MM.1S (cell line): Measurements from ENCODE around the gene UGT1A5.

ENCODE experiments used
- DNase-seq: peaks from one replicate; pipeline ENCODE4 v3.0.0-alpha.2; 2015
- H2AFZ ChIP-seq: fragments of 300-600 bp; sonication (generic); 2 replicates; pipeline ENCODE4 v1.6.0; 2016; ENCODE audit warnings: antibody characterized with exemption, low read length
- H3F3A ChIP-seq: fragments of 300-600 bp; sonication (generic); 2 replicates; pipeline ENCODE4 v1.6.1; 2016; ENCODE audit warnings: mild to moderate bottlenecking, antibody characterized with exemption, low read length, moderate library complexity, mixed read lengths; ENCODE audit not compliant: insufficient read depth
- H3K27ac ChIP-seq: fragments of 300-600 bp; sonication (generic); 2 replicates; pipeline ENCODE4 v1.5.1; 2016; ENCODE audit warnings: mild to moderate bottlenecking, low read length
- H3K27me3 ChIP-seq: fragments of 300-600 bp; sonication (generic); replicated peaks from 2 replicates; pipeline ENCODE4 v1.6.0; 2016; ENCODE audit warnings: low read length; ENCODE audit not compliant: insufficient read depth
- H3K36me3 ChIP-seq: fragments of 300-600 bp; sonication (generic); replicated peaks from 2 replicates; pipeline ENCODE4 v1.6.1; 2016; ENCODE audit warnings: mild to moderate bottlenecking, low read length, mixed read lengths; ENCODE audit not compliant: insufficient read depth
- H3K4me1 ChIP-seq: fragments of 300-600 bp; sonication (generic); 2 replicates; pipeline ENCODE4 v1.6.1; 2016; ENCODE audit warnings: low read length, mixed read lengths
- H3K4me2 ChIP-seq: fragments of 300-600 bp; sonication (generic); 2 replicates; pipeline ENCODE4 v1.6.0; 2016; ENCODE audit warnings: low read depth, low read length
- H3K4me3 ChIP-seq: fragments of 300-600 bp; sonication (generic); 2 replicates; pipeline ENCODE4 v1.5.1; 2016; ENCODE audit warnings: low read length, mixed read lengths
- H3K79me2 ChIP-seq: fragments of 300-600 bp; sonication (generic); 2 replicates; pipeline ENCODE4 v1.6.1; 2016; ENCODE audit warnings: mixed run types, low read length, mixed read lengths
- H3K9ac ChIP-seq: fragments of 300-600 bp; sonication (generic); 2 replicates; pipeline ENCODE4 v1.6.1; 2016; ENCODE audit warnings: low read length, mixed read lengths
- H3K9me2 ChIP-seq: fragments of 300-600 bp; sonication (generic); replicated peaks from 2 replicates; pipeline ENCODE4 v1.6.1; 2016; ENCODE audit warnings: mild to moderate bottlenecking, low read length, mixed read lengths; ENCODE audit not compliant: insufficient read depth
- H3K9me3 ChIP-seq: fragments of 300-600 bp; sonication (generic); replicated peaks from 2 replicates; pipeline ENCODE4 v1.6.1; 2016; ENCODE audit warnings: mild to moderate bottlenecking, low read length, mixed read lengths; ENCODE audit not compliant: insufficient read depth
- H4K20me1 ChIP-seq: fragments of 300-600 bp; sonication (generic); 2 replicates; pipeline ENCODE4 v1.6.1; 2016; ENCODE audit warnings: mild to moderate bottlenecking, low read length, moderate library complexity, mixed read lengths; ENCODE audit not compliant: insufficient read depth
- CTCF ChIP-seq: fragments of 300-600 bp; sonication (generic); IDR thresholded peaks from 2 replicates; pipeline ENCODE4 v1.5.1; 2016; ENCODE audit warnings: antibody characterized with exemption, low read length, mixed read lengths
- EZH2 ChIP-seq: fragments of 300-600 bp; sonication (generic); optimal IDR thresholded peaks from 2 replicates; pipeline ENCODE3; 2017; ENCODE audit warnings: low read depth, mild to moderate bottlenecking, antibody characterized with exemption, low read length, mixed read lengths
- EZH2phosphoT487 ChIP-seq: fragments of 300-600 bp; sonication (generic); IDR thresholded peaks from 2 replicates; pipeline ENCODE4 v1.6.1; 2018; ENCODE audit warnings: antibody characterized with exemption, low read length

UGT1A5 gene

GRCh38 chr2:233707940-233708644, 4.6 kb upstream of the UGT1A5 start:
- H3K4me2 ChIP-seq, result no peak overlapping the region
- H3K79me2 ChIP-seq, result no peaks in the 10 kb centered on the region
- no peaks in the 10 kb centered on the region for H3K4me1 ChIP-seq
- no peak for DNase-seq
- H3K9me3 ChIP-seq, result no peaks in the 10 kb centered on the region
- no peak overlapping the region for H3K4me3 ChIP-seq
- H2AFZ ChIP-seq, result no peak overlapping the region
- no peaks in the 10 kb centered on the region for H3K36me3 ChIP-seq
- H3K9ac ChIP-seq, result no peak overlapping the region
- no peaks in the 10 kb centered on the region for H3K27me3 ChIP-seq
- no peak overlapping the region for H3K27ac ChIP-seq
- no peaks in the 10 kb centered on the region for H3F3A ChIP-seq
- no peaks in the 10 kb centered on the region for H3K9me2 ChIP-seq
- no peaks in the 10 kb centered on the region for H4K20me1 ChIP-seq
- TF ChIP-seq CTCF (no peak), EZH2 (no peak), EZH2phosphoT487 (no peak)

- Histone ChIP-seq H3K79me2 (no peaks in the 10 kb centered on the region), H3K9ac (no peak overlapping the region), H3K27ac (no peak overlapping the region), H3K4me2 (no peak overlapping the region), H4K20me1 (no peaks in the 10 kb centered on the region), H2AFZ (no peak overlapping the region), H3K4me1 (no peaks in the 10 kb centered on the region), H3K9me2 (no peaks in the 10 kb centered on the region), H3K4me3 (no peak overlapping the region), H3F3A (no peaks in the 10 kb centered on the region), H3K27me3 (no peaks in the 10 kb centered on the region), H3K9me3 (no peaks in the 10 kb centered on the region), H3K36me3 (no peaks in the 10 kb centered on the region)
- TF ChIP-seq EZH2, result no peak
- no peak for TF ChIP-seq EZH2phosphoT487
- TF ChIP-seq CTCF, result no peak
- no peak for DNase-seq
Observed at GRCh38 chr2:233708942-233709341, 3.8 kb upstream of the UGT1A5 start.

GRCh38 chr2:233711312-233712008, 1.2 kb upstream of the UGT1A5 start:
- H3K9ac ChIP-seq, result no peak overlapping the region
- DNase-seq, result peak; percentile 61
- no peaks in the 10 kb centered on the region for H3K36me3 ChIP-seq
- no peaks in the 10 kb centered on the region for H3K79me2 ChIP-seq
- no peaks in the 10 kb centered on the region for H3F3A ChIP-seq
- H3K27ac ChIP-seq, result no peak overlapping the region
- no peaks in the 10 kb centered on the region for H4K20me1 ChIP-seq
- no peaks in the 10 kb centered on the region for H3K4me1 ChIP-seq
- no peak overlapping the region for H3K4me2 ChIP-seq
- H3K9me2 ChIP-seq, result no peaks in the 10 kb centered on the region
- TF ChIP-seq CTCF (peak; percentile 90), EZH2phosphoT487 (no peak), EZH2 (no peak)
- no peak overlapping the region for H2AFZ ChIP-seq
- H3K9me3 ChIP-seq, result no peaks in the 10 kb centered on the region
- H3K27me3 ChIP-seq, result no peaks in the 10 kb centered on the region
- H3K4me3 ChIP-seq, result no peak overlapping the region
